CD4-positive, alpha-beta T cell (primary cell): ENCODE data around the gene FOXRED1. TPM values are rescaled to one million over a fixed set of nuclear protein-coding genes. Genes with fewer than 3 reads are reported as not detected.

Experiments used
- ATAC-seq: fragments of 200-7000 bp; cut with Tn5 transposase; one replicate; pipeline ENCODE4 v1.10.0; 2022; ENCODE audit warnings: mild to moderate bottlenecking; ENCODE audit not compliant: poor library complexity
- CTCF ChIA-PET: fragments of 350-600 bp; sonication (Branson Sonifier 250); formaldehyde crosslinking; loops from one replicate; lab custom pipeline; 2021; ENCODE audit warnings: antibody characterized with exemption, inconsistent platforms; lab: Charles Lee
- POLR2A ChIA-PET: fragments of 350-600 bp; sonication (Branson Sonifier 250); formaldehyde crosslinking; loops from one replicate; lab custom pipeline; 2021; ENCODE audit warnings: antibody characterized with exemption, inconsistent platforms; lab: Charles Lee
- DNase-seq, 14 experiments: peaks; one replicate each; pipeline ENCODE4 v3.0.0-alpha.2; 2013 to 2020; ENCODE audit warnings: mixed read lengths in 2 of 14
- H3K27ac ChIP-seq, 2 donors: one replicate each; pipeline versions ENCODE4 v1.5.1 to v1.7.0; 2013; ENCODE audit warnings: low read length in 2 of 2, low read depth in 1 of 2, mild to moderate bottlenecking in 1 of 2
- H3K27me3 ChIP-seq, 2 experiments: 1 replicate in 1 of 2; 2 replicates in 1 of 2; pipeline versions ENCODE4 v1.6.1 to v1.7.0; 2013; ENCODE audit warnings: low read length in 2 of 2, control low read depth in 1 of 2, mild to moderate bottlenecking in 1 of 2, moderate library complexity in 1 of 2; ENCODE audit not compliant: insufficient read depth in 2 of 2, control insufficient read depth in 1 of 2
- H3K36me3 ChIP-seq: one replicate; pipeline ENCODE4 v1.6.1; 2013; ENCODE audit warnings: low read length, control low read depth; ENCODE audit not compliant: insufficient read depth
- H3K4me1 ChIP-seq: one replicate; pipeline ENCODE4 v1.6.1; 2013; ENCODE audit warnings: low read length, control low read depth; ENCODE audit not compliant: insufficient read depth
- H3K4me3 ChIP-seq: one replicate; pipeline ENCODE4 v1.5.1; 2013; ENCODE audit warnings: mild to moderate bottlenecking, low read length, moderate library complexity
- H3K9me3 ChIP-seq, 2 experiments: 1 replicate in 1 of 2; 2 replicates in 1 of 2; pipeline versions ENCODE4 v1.6.1 to v1.7.0; 2013; ENCODE audit warnings: low read length in 2 of 2, mild to moderate bottlenecking in 2 of 2, control low read depth in 1 of 2, moderate library complexity in 1 of 2; ENCODE audit not compliant: control insufficient read depth in 1 of 2, insufficient read depth in 1 of 2
- H3K27ac Mint-ChIP-seq: one replicate; pipeline ENCODE4 v1.8.0; 2020; ENCODE audit warnings: mixed read lengths
- H3K27me3 Mint-ChIP-seq: one replicate; pipeline ENCODE4 v1.8.0; 2021; ENCODE audit warnings: mixed read lengths
- H3K36me3 Mint-ChIP-seq: one replicate; pipeline ENCODE4 v1.8.0; 2021; ENCODE audit warnings: low read depth, mixed read lengths
- H3K4me1 Mint-ChIP-seq: one replicate; pipeline ENCODE4 v1.8.0; 2021; ENCODE audit warnings: low read depth, mixed read lengths
- H3K4me3 Mint-ChIP-seq: one replicate; pipeline ENCODE4 v1.8.0; 2020; ENCODE audit warnings: mild to moderate bottlenecking, mixed read lengths
- H3K9me3 Mint-ChIP-seq: one replicate; pipeline ENCODE4 v1.8.0; 2020; ENCODE audit warnings: mixed read lengths
- intact Hi-C, 2 experiments: fragments of 100-400 bp; cut with DNase I in 1 of 2; cut with micrococcal nuclease in 1 of 2; formaldehyde crosslinking; loops; one replicate each; pipeline versions ENCODE4 v1.15.1 to v1.9.0; 2023 to 2025; cut with DNase I, micrococcal nuclease
- total RNA-seq, 174 experiments: library from RNA in 2 of 174; stranded (reverse) in 2 of 174; gene quantifications; one replicate each; pipeline ENCODE4 v1.2.3 and lab custom pipeline; 2021 to 2026
- TF ChIP-seq, protein P1 (sequence below): fragments of 200-600 bp; IDR thresholded peaks from one replicate; pipeline ENCODE4 v1.8.0; 2022; ENCODE audit warnings: antibody characterized with exemption, mild to moderate bottlenecking

The FOXRED1 gene
- total RNA-seq, 2 experiments from 2014 or later = 25.3 to 29.0 TPM

DNA sequence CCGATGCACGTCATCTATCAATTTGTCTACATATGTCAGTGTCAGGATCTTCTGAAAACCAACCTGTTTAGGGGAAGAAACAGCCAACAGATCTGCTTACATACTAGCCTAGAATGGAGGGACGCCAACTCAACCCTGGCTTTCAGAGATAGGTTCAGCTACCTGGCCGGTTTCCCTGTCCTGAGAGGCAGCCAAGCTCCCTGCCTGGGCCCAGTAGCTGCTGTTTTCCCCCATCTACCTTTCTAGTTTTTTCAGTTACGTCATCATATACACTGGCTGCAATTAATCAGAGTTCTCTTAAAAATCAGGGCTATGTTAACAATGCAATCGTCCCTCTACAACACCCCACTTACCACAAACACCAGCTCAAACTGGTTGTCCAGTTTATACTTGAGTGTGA lies 1.3 kb upstream of the FOXRED1 start:
- Mint-ChIP-seq H3K4me3 (peak overlapping the region; percentile 100), H3K9me3 (no peaks in the 10 kb centered on the region), H3K4me1 (peaks cover 38% of the 10 kb centered on the region), H3K36me3 (peaks cover 81% of the 10 kb centered on the region), H3K27ac (peak overlapping the region; percentile 96), H3K27me3 (no peaks in the 10 kb centered on the region)
- Histone ChIP-seq H3K4me1 (peaks cover 30% of the 10 kb centered on the region), H3K27ac (peak overlapping the region; percentile 56 to 92), H3K9me3 (no peaks in the 10 kb centered on the region), H3K36me3 (peaks cover 47% of the 10 kb centered on the region), H3K27me3 (no peaks in the 10 kb centered on the region), H3K4me3 (peak overlapping the region; percentile 96)
- intact Hi-C loops = loop anchor here (1.0 to 5.0 kb wide), 8 partner anchors 15 to 695 kb away; partner anchors contain the start of genes DCPS (in 2 of the 2), DDX25 (in 1 of the 2), FAM118B (in 1 of the 2) and HYLS1 (in 1 of the 2)
- TF ChIP-seq, protein P1, sequence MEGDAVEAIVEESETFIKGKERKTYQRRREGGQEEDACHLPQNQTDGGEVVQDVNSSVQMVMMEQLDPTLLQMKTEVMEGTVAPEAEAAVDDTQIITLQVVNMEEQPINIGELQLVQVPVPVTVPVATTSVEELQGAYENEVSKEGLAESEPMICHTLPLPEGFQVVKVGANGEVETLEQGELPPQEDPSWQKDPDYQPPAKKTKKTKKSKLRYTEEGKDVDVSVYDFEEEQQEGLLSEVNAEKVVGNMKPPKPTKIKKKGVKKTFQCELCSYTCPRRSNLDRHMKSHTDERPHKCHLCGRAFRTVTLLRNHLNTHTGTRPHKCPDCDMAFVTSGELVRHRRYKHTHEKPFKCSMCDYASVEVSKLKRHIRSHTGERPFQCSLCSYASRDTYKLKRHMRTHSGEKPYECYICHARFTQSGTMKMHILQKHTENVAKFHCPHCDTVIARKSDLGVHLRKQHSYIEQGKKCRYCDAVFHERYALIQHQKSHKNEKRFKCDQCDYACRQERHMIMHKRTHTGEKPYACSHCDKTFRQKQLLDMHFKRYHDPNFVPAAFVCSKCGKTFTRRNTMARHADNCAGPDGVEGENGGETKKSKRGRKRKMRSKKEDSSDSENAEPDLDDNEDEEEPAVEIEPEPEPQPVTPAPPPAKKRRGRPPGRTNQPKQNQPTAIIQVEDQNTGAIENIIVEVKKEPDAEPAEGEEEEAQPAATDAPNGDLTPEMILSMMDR = no peak
- POLR2A ChIA-PET = interaction anchor here (1.5 to 3.2 kb wide), 9 partner anchors 9 to 676 kb away, joined by 3 to 77 read pairs (median 7); partner anchors contain the start of genes DCPS, FAM118B, HYLS1 and PUS3
- no peak for ATAC-seq
- CTCF ChIA-PET = no interaction called here
- no peak for DNase-seq

DNA sequence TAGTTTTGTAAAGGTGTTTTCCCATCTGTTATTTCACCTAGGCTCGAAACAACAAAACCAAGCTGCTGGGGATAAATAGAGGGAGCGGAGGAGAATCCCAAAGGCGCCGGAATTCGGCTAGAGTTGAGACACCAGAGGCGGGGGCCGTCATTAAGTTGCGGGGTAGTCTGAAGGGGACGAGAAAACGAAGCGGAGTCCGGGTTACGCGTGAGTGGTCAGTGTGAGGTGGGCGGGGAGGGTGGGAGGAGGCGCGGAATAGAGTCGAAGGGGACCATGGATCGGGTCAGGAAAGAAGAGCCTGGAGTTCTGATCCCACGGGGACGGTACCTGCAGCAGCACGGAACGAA lies 620 bp upstream of the FOXRED1 start:
- ATAC-seq (no peak), DNase-seq (no peak)
- peak overlapping the region; percentile 100 for H3K4me3 Mint-ChIP-seq
- no peaks in the 10 kb centered on the region for H3K27me3 Mint-ChIP-seq
- Histone ChIP-seq H3K27me3 (no peaks in the 10 kb centered on the region), H3K36me3 (peaks cover 45% of the 10 kb centered on the region), H3K9me3 (no peaks in the 10 kb centered on the region), H3K4me1 (peaks cover 30% of the 10 kb centered on the region), H3K4me3 (peak overlapping the region; percentile 96), H3K27ac (peak overlapping the region; percentile 56 to 92)
- TF ChIP-seq, protein P1 = no peak
- H3K4me1 Mint-ChIP-seq = peaks cover 38% of the 10 kb centered on the region
- peaks cover 81% of the 10 kb centered on the region for H3K36me3 Mint-ChIP-seq
- ChIA-PET POLR2A (interaction anchor here (1.0 to 3.2 kb wide), 13 partner anchors 8 to 699 kb away, joined by 3 to 77 read pairs (median 6); partner anchors contain the start of genes DCPS, EI24, FAM118B and HYLS1), CTCF (interaction anchor here (0.6 to 1.0 kb wide), 2 partner anchors 15 to 212 kb away, joined by 3 read pairs; no protein-coding TSS in a partner anchor)
- intact Hi-C loops = loop anchor here (1.0 to 5.0 kb wide), 8 partner anchors 14 to 696 kb away; partner anchors contain the start of genes DCPS (in 2 of the 2), DDX25 (in 1 of the 2), FAM118B (in 1 of the 2) and HYLS1 (in 1 of the 2)
- H3K27ac Mint-ChIP-seq = peak overlapping the region; percentile 96
- H3K9me3 Mint-ChIP-seq = no peaks in the 10 kb centered on the region

DNA sequence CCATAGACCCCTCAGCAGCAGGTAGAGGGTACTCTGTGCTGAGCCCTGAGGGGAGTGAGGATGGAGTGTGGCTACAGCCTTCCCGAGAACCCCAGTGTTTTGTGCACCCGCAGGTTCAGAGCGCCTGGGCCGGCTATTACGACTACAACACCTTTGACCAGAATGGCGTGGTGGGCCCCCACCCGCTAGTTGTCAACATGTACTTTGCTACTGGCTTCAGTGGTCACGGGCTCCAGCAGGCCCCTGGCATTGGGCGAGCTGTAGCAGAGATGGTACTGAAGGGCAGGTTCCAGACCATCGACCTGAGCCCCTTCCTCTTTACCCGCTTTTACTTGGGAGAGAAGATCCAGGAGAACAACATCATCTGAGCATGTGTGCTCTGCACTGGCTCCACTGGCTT lies 8.4 kb downstream of the FOXRED1 start:
- POLR2A ChIA-PET = no interaction called here
- intact Hi-C loops = no loop called here
- Histone ChIP-seq H3K4me3 (no peak overlapping the region), H3K4me1 (peaks cover 29% of the 10 kb centered on the region), H3K27me3 (no peaks in the 10 kb centered on the region), H3K27ac (no peak overlapping the region), H3K9me3 (no peaks in the 10 kb centered on the region), H3K36me3 (peaks cover 32% of the 10 kb centered on the region)
- H3K9me3 Mint-ChIP-seq = no peaks in the 10 kb centered on the region
- H3K4me1 Mint-ChIP-seq = peaks cover 33% of the 10 kb centered on the region
- no peak for DNase-seq
- H3K36me3 Mint-ChIP-seq = peaks cover 48% of the 10 kb centered on the region
- TF ChIP-seq, protein P1 = no peak
- no peak overlapping the region for H3K4me3 Mint-ChIP-seq
- CTCF ChIA-PET = no interaction called here
- no peak overlapping the region for H3K27ac Mint-ChIP-seq
- H3K27me3 Mint-ChIP-seq = no peaks in the 10 kb centered on the region
- ATAC-seq = no peak
